Fibroblast of skin of back (primary cell): ENCODE results near the gene THRB.

Experiments
- DNase-seq: peaks from one replicate; pipeline ENCODE4 v3.0.0-alpha.2; 2013

The THRB gene

DNA sequence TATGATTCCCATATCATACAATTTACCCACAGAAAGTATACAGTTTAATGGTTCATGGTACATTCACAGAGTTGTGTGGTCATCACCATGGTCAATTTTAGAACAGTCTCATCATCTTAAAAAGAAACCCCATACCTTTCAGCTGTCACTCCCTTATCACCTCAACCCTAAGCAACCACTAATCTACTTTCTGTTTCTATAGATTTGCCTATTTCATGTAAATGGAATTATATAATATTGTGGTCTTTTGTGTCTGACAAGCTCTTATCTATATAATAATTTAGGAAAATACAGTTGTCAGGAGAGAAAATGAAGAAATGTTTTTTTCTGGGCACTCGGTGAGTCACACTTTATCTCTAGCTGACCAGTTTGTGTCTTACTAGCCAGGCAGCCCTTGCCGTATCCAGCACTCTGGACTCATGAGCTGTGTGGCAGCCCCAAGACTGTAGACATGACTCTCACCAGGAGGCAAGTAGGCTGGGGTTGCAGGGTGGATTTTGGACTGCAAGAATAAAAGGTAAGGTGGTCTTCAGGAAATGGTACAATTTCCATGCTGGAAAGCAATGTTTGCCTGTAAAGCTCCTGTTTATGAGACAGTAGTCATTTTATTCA is 234.6 kb downstream of the THRB start:
- peak; percentile 42 for DNase-seq

DNA sequence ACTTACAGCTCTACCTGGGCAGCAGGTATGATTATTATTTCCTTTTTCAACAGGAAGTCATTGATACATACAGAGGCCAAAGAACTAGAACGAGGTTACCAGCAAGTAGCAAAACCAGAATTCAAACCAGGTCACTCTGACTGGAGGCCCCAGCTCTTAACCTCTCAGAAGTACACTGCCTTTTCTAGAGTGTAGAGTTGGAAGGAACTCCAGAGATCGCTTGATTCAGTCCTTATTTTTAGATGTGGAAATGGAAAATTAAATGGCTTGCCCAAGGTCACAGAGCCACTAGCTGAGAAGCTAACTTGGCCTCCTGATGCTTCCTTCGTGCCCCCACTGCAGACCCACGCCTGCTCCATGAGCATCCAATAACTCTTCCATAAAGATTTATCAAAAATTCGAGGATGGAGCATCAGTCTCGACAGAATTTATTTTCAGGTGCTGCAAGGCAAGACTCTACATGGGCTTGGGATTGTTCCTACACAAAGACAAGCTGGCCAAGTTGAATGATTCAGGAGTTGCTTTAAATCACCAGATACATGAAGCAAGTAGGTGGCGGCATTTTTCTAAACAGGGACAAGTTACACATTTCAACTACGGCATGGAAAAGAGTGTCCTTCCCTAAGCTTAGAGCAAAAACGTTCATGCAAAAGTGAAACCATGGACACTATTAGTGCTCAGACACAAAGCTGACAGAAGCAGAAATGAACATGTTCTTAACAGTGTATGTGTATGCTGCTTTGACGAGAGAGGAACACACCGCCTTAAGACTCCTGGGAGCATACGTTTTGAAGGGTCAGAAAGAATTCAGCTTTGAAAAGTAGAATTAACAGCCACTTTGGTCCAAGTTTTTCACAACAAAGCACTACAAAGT is 235.7 kb downstream of the THRB start:
- DNase-seq: no peak

DNA sequence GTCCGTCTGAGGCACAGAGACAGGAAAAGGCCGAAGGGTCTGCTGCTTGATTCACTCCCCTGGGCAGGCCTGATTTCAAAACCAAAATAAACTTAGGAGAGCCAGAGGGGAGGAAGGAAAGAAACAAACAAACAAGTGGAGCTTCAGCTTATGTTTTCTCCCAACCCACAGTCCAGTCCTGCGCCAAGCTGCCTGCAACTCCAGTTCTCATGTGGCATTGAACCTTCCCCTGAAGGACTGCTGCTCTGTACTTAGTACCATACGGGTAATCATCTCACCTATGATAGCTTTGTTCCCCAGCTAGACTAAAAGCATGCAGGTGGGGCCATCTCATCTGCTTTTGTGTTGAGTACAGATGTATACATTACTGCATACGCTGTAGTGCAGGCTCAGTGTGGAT is 236.4 kb downstream of the THRB start:
- DNase-seq: no peak

DNA sequence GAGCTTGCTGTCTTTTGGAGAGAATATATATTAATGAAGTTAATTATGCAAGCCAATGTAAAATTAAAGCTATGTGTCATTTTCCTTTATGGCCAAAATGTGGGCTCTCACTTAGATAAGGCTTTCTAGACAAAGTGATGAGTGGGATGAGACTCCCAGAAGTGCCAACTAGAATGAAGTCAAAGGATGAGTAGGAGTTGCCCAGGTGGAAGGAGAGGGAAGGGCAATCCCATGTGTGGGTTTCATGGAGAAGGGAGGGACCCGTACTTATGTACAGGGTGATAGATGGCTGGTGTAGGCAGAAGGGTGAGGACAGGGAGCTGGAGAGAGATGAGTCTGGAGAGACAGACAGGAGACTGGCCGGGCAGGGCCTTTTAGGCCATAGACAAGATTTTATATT is 239.2 kb downstream of the THRB start:
- DNase-seq: no peak

DNA sequence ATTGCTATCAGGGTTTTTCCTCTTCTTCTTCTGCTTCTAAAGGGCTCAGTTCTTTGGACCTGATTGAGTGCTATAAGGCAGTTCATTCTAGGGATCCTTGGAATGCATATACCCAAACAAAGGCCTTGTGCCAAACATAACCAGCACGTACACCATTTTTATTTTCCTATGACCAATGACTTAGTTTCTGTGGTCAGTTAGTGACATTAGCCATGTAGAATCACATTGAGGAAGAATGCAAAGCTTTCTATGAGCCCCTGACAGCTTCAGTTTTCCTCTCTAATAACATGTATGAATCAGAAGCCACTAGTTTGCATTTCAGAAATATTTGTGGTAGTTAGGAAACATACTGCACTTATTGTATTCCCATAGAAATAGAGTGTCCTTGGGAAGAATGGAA is 240.0 kb downstream of the THRB start:
- peak; percentile 99 for DNase-seq

DNA sequence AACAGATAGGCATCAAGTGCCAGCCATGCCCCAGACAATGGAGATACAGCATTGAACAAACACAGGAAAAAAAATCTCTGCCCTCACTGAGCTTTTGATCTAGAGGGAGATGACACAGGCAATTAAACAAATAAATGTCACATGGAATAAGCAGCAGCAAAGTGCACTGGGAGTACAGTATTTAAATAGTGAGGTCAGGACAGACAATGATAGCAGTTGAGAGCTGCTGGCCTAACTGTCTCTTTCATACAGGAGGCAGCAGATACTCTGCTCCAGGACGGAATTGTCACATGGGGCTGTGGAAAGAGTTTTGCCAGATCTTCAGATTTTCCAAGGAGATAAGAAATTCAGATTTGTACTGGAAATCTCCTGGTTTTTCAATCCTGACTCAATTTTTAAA is 241.3 kb downstream of the THRB start:
- DNase-seq: no peak

DNA sequence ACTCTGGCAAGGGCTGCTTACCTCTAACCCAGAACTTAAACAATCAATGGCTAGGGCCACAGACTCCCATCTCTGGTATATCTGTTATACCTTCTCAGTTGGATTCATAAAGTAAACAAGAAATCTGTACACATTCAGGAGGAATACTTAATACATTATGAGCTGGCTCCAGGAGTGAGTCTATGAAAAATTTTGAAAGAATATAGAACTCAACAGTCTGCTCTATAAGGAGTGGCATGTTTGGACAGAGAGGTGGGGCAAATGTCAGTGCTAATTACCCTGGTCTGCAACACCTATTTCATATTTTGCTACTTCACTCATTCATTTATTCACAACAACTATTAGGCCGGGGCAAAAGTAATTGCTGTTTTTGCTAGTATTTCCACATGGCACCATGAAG is 245.1 kb downstream of the THRB start:
- no peak for DNase-seq

DNA sequence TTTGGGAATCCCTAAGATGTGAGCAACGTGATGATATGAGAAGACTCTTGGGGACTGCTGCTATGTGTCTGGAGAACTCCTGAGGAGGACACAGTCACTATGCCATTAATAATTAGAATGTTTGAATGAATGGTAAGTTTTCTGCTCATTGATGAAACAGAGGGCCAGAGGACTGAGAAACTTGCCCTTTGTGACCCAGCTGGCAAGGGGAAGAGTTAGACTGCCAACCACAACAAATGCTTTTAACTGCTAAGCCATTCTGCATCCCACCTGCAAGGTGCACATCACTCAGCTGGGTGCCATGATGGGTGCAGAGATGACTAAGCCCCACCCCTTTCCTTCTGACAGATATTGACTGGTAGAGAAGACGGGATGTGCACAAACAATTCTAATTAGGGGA is 249.6 kb downstream of the THRB start:
- DNase-seq: no peak

DNA sequence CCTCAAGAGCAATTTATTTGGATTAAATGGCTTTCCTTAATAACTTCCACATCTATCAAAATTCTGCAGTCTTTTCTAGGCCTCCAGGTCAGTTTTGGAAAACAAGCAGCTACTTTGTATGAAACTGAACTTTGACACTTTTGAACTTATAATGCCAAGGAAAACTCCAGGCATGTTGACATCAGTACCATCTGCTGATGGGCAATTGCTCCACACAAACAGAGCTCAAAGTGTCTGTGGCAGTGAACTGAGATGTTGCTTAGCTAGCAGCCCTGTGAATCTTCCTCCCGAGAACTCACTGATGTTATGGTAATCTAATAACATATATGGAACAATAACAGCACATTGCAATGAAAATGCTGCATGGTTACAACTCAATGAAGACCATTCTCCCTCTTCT is 250.2 kb downstream of the THRB start:
- no peak for DNase-seq

DNA sequence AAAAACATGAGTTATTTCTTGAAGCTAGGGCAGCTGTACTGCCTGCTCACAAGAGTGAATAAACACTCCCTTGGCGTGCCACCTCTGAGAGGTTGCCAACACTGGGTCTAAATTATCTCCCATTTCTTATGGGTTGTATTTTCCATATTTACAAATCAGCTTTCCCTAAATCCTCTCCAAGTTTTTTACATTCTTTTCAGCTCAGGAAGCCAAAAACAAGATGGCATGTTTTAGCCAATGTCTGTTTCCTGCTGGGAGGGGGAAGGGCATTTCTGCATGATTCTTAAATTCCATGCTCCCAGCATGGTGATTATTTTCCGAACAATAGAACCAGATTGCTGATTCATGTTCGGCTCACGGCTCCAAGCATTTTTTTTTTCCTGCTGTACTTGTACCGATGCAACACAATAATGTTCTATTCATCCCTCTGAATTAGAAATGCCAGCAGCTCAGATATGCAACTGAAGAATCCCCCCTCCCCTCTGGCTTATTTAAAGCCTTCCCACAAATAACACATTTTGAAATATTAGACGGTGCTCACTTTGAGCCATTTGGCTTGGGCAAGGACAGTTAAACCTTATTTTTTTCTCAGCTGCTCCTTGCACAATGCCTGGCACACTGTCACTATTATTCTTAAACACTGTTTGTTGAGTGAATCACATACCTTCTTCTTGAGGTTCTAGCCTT is 252.5 kb downstream of the THRB start:
- DNase-seq: peak; percentile 85

DNA sequence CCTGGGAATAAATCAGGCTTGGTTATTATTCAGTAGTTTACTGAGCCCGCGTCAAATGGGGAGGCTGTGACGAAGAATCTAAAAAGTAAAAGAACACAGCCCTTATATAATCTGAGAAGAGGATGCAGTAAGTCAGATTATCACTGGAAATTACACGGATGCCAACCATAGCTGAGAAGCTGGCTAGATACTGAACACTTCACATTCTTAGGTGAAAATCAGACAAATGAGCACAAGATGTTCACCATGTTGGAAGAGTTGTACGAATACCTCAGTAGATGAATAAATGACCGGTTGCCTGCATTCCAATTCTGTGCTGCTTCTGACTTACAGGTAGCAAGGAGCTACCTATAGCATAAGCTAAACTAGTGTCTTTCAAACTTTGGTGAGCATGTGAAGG is 254.3 kb downstream of the THRB start:
- DNase-seq: no peak

DNA sequence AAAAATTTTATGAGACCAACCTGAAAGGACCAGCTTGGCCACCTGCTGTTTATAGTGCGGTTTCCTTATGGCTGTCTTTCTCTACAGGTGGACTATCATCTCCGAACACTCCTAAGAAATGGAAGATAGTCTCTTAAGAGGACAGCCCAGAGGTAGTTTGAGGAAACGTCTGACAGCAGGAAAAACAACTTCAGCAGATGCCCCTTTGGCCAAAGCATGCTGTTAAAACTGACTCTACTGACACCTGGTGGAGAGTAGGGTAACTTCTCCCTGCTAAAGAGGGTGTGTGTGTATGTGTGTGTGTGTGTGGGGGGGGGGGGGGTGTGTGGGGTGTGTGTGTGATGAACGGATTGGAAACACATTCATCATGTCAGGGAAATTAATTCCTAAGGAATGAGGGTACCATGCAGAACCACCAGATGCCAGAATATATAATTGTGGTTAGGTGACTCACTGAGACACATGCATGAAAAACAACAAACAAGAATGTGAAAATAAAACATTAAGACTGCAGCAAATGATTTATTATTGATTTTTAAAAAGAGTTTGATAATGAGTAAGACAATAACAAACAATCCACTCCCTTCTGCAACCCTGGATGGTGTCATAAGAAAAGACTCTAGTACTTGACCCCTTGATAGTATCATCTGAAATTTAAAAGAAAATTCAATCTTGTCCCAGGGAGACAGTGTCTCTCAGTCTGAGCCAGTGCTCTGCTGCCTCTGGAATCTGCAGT is 256.5 kb downstream of the THRB start:
- peak; percentile 96 for DNase-seq

DNA sequence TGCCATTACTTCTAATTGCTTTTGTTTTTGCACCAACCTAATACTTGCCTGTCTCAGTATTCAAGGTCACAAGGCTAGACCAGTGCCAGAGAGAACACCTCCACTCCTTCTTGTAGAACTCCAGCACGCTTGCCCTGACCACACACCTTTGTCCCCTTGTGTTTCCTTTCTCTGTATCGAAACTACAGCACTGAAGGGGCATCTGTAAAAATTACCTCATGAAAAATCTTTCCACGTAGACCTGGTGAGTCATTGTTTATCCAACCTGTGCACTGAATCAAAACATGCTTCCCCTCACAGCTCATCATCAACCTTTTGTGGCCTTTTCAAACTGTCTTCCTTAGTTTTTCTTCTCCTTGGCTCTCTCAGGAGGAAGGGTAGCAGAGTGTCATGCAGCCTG is 259.5 kb downstream of the THRB start:
- no peak for DNase-seq

DNA sequence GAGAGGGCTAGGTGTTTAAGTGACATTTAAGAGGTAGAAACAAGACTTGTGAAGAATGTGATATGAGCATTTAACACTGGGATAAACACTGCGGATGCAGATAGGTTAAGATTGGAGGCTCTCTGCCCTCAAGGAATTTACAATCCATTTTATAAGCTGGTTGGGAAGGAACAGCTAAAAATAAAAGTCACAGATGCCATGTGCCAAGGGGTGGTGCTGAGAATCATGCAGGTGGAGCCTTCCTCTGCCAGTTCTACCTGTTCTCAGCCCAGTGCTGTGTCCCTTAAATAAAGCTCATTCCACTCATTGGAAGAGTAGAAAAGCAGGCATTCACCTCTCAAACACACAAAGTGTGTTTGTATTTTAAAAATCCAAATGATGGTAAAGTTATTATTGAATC is 261.9 kb downstream of the THRB start:
- no peak for DNase-seq

DNA sequence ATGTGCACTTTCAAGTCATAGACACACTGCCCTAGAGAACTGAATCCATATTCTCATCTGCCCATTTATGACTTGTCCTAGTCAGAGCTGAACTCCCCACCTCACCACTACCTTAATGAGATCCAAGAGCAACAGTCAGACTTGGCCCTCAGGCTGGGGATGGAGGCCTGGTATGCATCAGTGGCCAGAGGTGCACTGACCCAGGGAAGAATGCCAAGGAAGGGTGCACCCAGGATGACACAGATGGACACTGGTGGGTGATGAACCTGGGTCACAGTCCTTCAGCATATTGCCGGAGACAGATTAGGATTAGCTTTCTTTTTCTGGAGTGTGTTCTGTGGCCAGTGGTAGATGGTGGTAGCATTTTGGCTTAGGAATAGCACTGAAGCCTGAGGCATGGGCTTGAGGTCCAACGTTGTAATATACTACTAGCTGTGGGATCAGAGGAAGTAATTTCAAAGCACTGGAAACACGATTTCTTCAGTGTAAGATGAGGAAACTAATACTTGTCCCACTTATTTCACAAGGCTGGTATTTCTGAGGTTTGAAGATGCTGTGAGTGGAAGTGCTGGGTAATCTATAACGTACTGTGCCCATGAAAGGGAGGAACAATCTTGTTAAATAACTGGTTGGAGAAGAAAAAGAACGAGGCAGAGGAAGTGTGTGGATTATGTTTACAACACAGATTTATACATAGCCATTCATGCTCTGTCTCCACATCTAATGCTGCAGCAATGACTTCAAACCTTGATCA is 265.0 kb downstream of the THRB start:
- DNase-seq: no peak

DNA sequence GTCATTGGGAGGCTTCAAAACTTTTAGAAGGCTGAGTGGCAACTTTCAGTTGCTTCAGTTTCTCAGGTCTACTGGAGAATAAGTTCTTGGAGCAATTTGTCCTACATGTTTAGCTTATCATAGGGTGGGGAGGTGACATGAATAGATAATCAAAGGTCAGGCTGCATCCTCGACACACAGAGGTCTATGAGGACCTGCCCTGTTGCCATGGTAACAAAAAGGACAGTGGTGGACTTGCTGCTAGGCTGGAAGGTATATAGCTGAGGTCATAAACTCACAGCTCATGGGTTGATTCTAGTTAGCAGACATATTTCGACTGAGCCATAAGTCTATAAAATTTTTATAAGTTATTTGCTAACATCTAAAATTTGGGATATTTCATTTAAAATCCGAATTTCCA is 267.0 kb downstream of the THRB start:
- no peak for DNase-seq

DNA sequence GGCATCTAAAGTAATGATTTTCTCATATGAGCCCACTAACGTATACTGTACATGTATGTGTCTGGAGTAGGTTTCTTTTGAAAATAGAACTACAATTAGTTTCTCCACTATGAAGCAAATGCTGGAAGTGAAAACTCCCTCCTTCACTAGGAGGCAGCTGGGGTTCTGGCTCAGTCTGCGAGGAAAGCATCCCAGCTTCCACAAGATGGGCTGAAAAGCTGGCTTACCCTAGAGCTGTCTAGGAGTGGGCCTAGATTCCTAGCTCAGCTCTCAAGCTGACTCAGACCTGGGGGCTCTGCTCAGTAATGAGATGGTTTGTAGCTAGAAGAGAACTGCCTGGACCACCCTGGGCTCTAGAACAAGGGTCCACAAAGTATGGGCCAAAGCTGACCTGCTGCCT is 268.3 kb downstream of the THRB start:
- no peak for DNase-seq

DNA sequence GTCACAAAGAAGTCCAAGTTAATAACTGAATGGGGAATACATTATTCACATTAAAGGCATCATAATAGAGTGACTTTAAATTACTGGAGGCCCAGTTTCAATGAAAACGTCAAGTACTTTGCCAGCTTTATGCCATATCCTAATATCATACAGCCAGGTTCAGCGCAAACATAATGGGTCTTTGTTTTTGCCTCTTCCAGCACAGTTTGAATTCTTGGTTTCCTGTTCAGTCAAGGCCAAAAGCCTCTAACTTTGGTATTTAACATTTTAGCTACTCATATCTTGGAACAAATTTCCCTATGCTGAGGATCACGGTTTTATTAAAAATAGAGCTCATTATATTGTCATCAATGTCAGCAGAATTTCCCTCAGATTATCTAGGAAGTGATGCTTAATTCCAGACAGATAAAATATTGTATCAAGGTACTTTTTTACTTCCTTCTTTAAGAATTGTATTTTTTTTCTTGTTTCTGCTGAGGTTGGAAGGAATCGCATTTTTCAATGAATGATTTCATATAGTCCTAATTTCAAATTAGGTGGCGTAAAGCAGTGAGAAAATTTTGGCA is 269.2 kb downstream of the THRB start:
- no peak for DNase-seq

DNA sequence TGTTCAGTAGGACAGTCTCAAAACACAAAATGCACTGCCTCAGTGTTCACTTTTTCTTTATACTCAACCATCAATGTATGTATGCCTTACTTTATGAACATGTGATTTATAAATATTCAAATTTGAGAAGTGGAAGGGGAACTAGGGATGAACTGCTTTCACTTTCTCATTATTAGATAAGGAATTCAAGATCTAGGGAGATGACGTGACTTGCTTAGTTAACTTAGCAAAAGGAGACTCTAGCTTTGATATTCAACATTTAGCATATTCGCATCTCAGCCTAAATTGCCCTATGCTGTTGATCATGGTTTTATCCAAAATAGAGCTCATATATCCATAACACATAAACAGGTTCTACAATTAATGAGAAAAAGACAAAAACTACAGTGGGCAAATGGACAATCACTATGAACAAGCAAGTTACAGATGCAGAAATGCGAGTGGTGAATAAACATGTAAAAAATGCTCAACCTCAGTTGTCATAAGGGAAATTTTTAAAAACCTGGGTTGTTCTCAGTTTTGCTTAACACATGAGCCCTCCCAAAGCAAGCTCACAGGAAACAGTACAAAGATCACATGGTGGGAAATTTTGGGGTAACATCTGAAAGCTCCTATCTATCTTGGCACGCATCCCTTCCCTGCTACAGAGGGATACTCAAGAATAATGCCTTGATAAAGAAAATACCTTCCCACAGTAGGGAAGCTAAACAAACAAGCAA is 269.8 kb downstream of the THRB start:
- DNase-seq: no peak

DNA sequence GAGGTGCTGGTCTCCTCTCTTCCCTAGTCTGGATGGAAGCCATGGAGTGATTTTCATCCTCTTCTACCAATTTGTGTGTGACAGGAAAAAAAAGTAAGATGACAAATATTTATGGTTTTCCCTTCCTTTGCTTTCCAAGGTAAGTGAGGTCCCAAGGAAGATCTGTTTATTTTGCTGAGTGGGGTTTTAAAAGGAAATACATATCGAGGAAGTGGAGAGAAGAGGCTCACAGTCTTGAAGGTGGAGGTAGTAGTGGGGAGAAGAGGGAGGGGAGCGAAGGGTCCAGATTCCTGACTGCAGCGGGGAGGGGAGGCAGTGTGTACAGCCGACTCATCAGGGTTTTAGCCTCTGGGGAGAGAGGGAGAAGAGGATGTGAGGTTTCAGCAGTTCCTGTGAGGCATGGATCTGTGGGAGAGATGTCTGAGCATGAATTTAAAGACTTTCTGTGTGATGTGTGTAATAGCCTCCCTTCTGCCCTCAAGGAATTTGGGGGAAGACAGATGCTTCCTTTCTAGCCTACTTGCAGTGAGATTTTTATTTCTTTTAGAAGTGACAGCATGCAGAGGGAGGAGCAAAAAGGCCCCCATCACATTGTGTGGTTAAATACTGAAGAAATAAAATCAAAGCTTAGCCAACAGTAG is 272.4 kb downstream of the THRB start:
- DNase-seq: peak; percentile 78
